HG03354 (cell line): ENCODE data around the gene ACP2.
"Not testable (repeated sequence)": the region's sequence is repeated elsewhere in the genome, so short reads cannot be mapped to it uniquely, and the experiment has no call there.

Experiments
- ATAC-seq: cut with Tn5 transposase; IDR thresholded peaks from one replicate; pipeline ENCODE4 v1.9.1; 2021; ENCODE audit warnings: mild to moderate bottlenecking; ENCODE audit not compliant: unreplicated experiment, poor library complexity, severe bottlenecking

ACP2 gene

GRCh38 chr11:47208628-47209027 is 40.0 kb downstream of the ACP2 start:
- no peak for ATAC-seq

DNA sequence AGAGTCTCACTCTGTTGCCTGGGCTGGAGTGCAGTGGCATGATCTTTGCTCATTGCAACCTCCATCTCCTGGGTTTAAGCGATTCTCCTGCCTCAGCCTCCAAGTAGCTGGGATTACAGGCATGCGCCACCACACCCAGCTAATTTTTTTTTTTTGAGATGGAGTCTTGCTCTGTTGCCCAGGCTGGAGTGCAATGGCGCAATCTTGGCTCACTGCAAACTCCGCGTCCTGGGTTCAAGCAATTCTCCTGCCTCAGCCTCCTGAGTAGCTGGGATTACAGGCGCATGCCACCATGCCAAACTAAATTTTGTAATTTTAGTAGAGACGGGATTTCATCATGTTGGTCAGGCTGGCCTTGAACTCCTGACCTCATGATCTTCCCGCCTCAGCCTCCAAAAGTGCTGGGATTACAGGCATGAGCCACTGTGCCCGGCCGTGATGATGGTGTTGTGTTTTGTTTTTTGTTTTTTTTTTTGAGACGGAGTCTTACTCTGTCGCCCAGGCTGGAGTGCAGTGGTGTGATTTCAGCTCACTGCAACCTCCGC is 40.5 kb downstream of the ACP2 start:
- not testable (repeated sequence) for ATAC-seq

- ATAC-seq, result no peak
Measured at GRCh38 chr11:47207459-47207858, 41.2 kb downstream of the ACP2 start.

DNA sequence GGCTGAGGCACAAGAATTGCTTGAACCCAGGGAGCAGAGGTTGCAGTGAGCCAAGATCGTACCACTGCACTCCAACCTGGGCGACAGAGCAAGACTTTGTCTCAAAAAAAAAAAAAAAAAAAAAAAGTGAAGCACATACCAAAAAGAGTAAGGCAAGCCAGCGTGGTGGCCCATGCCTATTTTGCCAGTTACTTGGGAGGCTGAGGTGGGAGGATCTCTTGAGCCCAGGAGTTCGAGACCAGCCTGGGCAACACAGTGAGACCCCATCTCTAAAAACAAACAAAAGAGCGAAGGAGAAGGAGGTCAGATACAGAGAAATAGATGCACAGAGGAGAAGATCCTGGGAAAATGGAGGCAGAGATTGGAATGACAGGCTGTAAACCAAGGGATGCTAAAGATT is 42.0 kb downstream of the ACP2 start:
- not testable (repeated sequence) for ATAC-seq

DNA sequence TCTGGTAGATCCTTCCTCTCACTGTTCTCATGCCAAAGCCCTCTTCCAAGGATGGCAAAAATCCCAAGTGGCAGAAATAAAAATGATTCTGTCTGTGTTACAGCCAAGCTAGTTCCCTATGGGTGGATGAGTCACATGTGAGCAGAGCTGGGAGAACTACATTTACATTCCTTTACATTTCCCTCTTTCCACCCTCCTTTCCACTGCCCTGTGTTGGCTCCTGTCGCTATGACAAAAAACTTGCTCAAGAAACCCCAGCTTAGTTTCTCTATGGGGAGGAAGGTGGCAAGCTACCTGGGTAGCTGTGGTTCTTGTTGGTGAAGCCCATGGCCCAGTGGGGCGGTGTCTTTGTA is 44.0 kb downstream of the ACP2 start:
- no peak for ATAC-seq

DNA sequence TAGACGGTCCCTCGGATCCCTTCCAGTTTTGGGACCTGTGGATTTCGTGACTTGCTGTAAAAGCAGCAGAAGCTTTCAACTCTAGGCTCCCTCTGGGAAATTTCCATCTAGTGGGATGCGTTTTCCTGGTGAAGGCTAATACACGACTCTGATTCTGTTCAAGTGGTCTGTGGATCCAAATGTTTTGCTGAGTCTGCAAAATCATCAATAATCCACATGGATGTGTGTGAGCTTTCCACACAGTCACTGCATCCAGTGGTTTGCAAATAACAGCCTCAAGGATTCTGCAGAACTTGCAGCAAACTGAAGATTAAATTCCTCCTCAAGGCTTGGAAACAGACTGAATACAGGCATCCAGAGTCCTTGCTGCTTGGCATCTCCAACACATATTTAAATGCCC is 46.0 kb downstream of the ACP2 start:
- no peak for ATAC-seq

DNA sequence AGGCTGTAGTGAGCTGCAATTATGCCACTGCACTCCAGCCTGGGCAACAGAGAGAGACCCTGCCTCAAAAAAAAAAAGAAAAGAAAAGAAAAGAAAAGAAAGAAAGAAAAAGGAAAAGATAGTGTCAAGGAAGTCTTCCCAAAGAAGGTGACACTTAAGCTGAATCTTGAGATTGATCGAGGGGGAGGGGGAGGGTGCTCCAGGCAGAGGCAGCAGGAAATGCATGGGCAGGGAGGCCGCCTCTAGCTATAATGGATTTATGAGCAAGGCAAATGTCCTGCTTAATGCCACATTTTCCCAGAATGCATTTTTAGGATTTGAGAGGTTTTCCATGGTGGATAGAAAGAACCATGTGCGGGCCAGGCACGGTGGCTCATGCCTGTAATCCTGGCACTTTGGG is 47.6 kb downstream of the ACP2 start:
- no peak for ATAC-seq

DNA sequence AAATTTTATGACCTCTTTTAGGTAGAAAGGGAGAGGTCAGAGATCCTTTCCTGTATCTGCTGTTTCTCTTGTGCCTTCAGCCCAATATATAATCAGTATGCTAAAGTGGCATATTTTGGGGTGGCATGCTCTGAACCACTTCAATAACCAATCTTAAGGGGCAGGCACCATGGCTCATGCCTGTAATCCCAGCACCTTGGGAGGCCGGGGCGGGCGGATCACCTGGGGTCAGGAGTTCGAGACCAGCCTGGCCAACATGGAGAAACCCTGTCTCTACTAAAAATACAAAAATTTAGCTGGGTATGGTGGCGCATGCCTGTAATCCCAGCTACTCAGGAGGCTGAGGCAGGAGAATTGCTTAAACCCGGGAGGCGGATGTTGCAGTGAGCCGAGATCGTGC is 50.5 kb downstream of the ACP2 start:
- not testable (repeated sequence) for ATAC-seq

DNA sequence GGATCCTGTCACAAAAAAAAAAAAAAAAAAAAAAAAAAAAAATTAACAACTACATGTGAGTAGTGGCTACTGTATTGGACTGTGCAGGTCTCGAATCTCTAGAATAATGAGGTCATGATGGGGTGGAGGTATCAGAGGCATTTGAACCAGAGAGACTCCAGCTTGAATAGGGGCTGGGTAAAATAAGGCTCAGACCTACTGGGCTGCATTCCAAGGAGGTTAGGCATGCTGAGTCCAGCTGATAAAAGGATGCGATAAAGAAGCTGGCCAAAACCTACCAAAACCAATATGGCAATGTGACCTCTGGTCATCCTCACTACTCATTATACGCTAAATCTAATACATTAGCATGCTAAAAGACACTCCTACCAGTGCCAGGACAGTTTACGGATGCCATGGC is 56.5 kb downstream of the ACP2 start:
- ATAC-seq, result no peak

GRCh38 chr11:47191137-47191536 is 57.5 kb downstream of the ACP2 start:
- ATAC-seq, result not testable (repeated sequence)
